Measurements from ENCODE around the gene L3MBTL4.
"Not testable (repeated sequence)": the region's sequence is repeated elsewhere in the genome, so short reads cannot be mapped to it uniquely, and the experiment has no call there.

L3MBTL4 gene

GRCh38 chr18:6266212-6266611 is 148.5 kb downstream of the L3MBTL4 start:
- H3K27me3 ChIP-seq (ENCODE audit: insufficient read depth, low read depth, severe bottlenecking): peaks cover 19% of the 10 kb centered on the region
- H3K27ac ChIP-seq: no peak overlapping the region
- no peaks in the 10 kb centered on the region for H3K9me3 ChIP-seq (ENCODE audit: severe bottlenecking)
- no peak overlapping the region for H3K4me3 ChIP-seq (ENCODE audit: low read depth, low read length)
- H3K36me3 ChIP-seq: no peaks in the 10 kb centered on the region
- TF ChIP-seq, protein P1, sequence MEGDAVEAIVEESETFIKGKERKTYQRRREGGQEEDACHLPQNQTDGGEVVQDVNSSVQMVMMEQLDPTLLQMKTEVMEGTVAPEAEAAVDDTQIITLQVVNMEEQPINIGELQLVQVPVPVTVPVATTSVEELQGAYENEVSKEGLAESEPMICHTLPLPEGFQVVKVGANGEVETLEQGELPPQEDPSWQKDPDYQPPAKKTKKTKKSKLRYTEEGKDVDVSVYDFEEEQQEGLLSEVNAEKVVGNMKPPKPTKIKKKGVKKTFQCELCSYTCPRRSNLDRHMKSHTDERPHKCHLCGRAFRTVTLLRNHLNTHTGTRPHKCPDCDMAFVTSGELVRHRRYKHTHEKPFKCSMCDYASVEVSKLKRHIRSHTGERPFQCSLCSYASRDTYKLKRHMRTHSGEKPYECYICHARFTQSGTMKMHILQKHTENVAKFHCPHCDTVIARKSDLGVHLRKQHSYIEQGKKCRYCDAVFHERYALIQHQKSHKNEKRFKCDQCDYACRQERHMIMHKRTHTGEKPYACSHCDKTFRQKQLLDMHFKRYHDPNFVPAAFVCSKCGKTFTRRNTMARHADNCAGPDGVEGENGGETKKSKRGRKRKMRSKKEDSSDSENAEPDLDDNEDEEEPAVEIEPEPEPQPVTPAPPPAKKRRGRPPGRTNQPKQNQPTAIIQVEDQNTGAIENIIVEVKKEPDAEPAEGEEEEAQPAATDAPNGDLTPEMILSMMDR (IDR thresholded peaks at IDR 0.05; ENCODE audit: low read depth, low read length): no peak
- DNase-seq: no peak

DNA sequence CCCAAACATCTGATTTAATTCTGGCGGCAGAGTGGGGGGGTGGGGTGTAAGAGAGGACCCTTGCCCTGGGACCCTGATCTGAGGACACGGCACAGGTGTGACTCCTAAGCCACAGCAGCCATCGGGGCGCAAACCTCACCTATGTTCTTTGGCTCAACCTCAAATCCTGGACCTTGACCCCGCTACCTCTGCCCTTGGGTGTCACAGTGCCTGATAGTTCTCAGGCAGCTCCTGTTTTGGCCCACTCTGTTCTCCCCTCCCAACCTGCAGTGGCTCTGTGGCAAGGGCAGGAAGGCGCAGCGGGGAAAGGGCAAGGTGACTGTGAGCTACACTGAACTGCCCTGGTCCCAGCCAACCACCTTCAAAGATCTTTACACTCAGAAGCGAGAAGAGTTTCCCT is 152.8 kb downstream of the L3MBTL4 start:
- TF ChIP-seq, protein P1 (IDR thresholded peaks at IDR 0.05; ENCODE audit: low read depth, low read length): no peak
- no peaks in the 10 kb centered on the region for H3K9me3 ChIP-seq (ENCODE audit: severe bottlenecking)
- no peaks in the 10 kb centered on the region for H3K36me3 ChIP-seq
- no peak overlapping the region for H3K4me3 ChIP-seq (ENCODE audit: low read depth, low read length)
- peaks cover 10% of the 10 kb centered on the region for H3K27me3 ChIP-seq (ENCODE audit: insufficient read depth, low read depth, severe bottlenecking)
- H3K27ac ChIP-seq: no peak overlapping the region
- DNase-seq: no peak

GRCh38 chr18:6259324-6259723 is 155.4 kb downstream of the L3MBTL4 start:
- not testable (repeated sequence) for DNase-seq; H3K27ac ChIP-seq; H3K9me3 ChIP-seq (ENCODE audit: severe bottlenecking); H3K4me3 ChIP-seq (ENCODE audit: low read depth, low read length); H3K36me3 ChIP-seq
- peaks cover 16% of the 10 kb centered on the region for H3K27me3 ChIP-seq (ENCODE audit: insufficient read depth, low read depth, severe bottlenecking)

DNA sequence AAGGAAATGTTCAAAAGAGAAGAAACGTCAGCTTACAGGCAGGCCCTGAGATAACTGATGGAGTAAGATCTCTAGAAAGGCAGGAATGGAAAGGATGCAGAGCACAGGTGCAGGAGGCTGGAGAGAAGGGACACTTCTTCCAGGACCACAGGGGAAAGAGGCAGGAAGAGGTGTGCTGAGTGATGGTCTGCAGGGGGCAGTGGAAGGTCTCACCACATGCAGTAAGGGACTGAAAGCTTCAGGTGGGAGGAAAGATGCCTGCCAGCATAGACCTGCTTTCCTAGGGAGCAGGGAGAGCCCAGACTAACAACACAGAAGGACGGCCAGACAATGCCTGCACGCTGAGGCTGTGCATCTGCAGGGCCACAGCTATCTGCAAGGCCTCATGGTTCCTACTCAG is 156.8 kb downstream of the L3MBTL4 start:
- Histone ChIP-seq H3K27ac (no peak overlapping the region), H3K4me3 (ENCODE audit: low read depth, low read length) (no peak overlapping the region), H3K9me3 (ENCODE audit: severe bottlenecking) (no peaks in the 10 kb centered on the region), H3K27me3 (ENCODE audit: insufficient read depth, low read depth, severe bottlenecking) (peaks cover 9% of the 10 kb centered on the region), H3K36me3 (no peaks in the 10 kb centered on the region)
- TF ChIP-seq, protein P1 (IDR thresholded peaks at IDR 0.05; ENCODE audit: low read depth, low read length): peak; percentile 39
- DNase-seq: no peak

GRCh38 chr18:6256521-6256920 is 158.2 kb downstream of the L3MBTL4 start:
- H3K9me3 ChIP-seq (ENCODE audit: severe bottlenecking): peaks cover 2% of the 10 kb centered on the region
- DNase-seq: no peak
- peaks cover 9% of the 10 kb centered on the region for H3K27me3 ChIP-seq (ENCODE audit: insufficient read depth, low read depth, severe bottlenecking)
- no peak overlapping the region for H3K27ac ChIP-seq
- TF ChIP-seq, protein P1 (IDR thresholded peaks at IDR 0.05; ENCODE audit: low read depth, low read length): no peak
- H3K36me3 ChIP-seq: no peaks in the 10 kb centered on the region
- H3K4me3 ChIP-seq (ENCODE audit: low read depth, low read length): no peak overlapping the region

- no peak overlapping the region for H3K27ac ChIP-seq
- TF ChIP-seq, protein P1 (IDR thresholded peaks at IDR 0.05; ENCODE audit: low read depth, low read length): no peak
- peaks cover 9% of the 10 kb centered on the region for H3K27me3 ChIP-seq (ENCODE audit: insufficient read depth, low read depth, severe bottlenecking)
- DNase-seq: no peak
- no peak overlapping the region for H3K4me3 ChIP-seq (ENCODE audit: low read depth, low read length)
- peaks cover 2% of the 10 kb centered on the region for H3K9me3 ChIP-seq (ENCODE audit: severe bottlenecking)
- H3K36me3 ChIP-seq: no peaks in the 10 kb centered on the region
These were observed 158.8 kb downstream of the L3MBTL4 start for GRCh38 chr18:6255886-6256285.

Measured in WERI-Rb-1 (cell line).